PC-9 (cell line): ENCODE data around the gene PPM1H. TPM values are rescaled to one million over a fixed set of nuclear protein-coding genes. Genes with fewer than 3 reads are reported as not detected.
A peak's percentile ranks its signal among the peaks of the same experiment; 100 is the strongest.

Experiments used
- BruUV-seq: library from RNA; stranded (reverse); fragments of 400-500 nt; replicated peaks from 2 replicates; lab custom pipeline; 2021; lab: Mats Ljungman, UMichigan
- CTCF ChIA-PET: fragments of 300-600 bp; sonication (Branson Sonifier 250); formaldehyde crosslinking; loops from one replicate; lab custom pipeline; 2022; ENCODE audit warnings: antibody characterized with exemption; lab: Charles Lee
- POLR2A ChIA-PET: fragments of 300-600 bp; sonication (Branson Sonifier 250); formaldehyde crosslinking; loops from one replicate; lab custom pipeline; 2022; ENCODE audit warnings: antibody characterized with exemption; ENCODE audit not compliant: unreplicated experiment; lab: Charles Lee
- DNase-seq, 2 experiments: peaks; one replicate each; pipeline versions ENCODE4 v3.0.0 to v3.0.0-alpha.2; 2015 to 2022; ENCODE audit warnings: mixed read lengths in 1 of 2
- H2AFZ ChIP-seq: fragments of 200-600 bp; sonication (generic); 2 replicates; pipeline ENCODE4 v1.8.1; 2017; ENCODE audit warnings: antibody characterized with exemption
- H3F3A ChIP-seq: fragments of 200-600 bp; sonication (generic); 2 replicates; pipeline ENCODE4 v1.8.1; 2017; ENCODE audit warnings: antibody characterized with exemption, mild to moderate bottlenecking, low read depth; ENCODE audit not compliant: insufficient read depth
- H3K27ac ChIP-seq: fragments of 200-600 bp; sonication (generic); 2 replicates; pipeline ENCODE4 v1.6.1; 2016; ENCODE audit warnings: mixed run types
- H3K27me3 ChIP-seq: fragments of 200-600 bp; sonication (generic); 2 replicates; pipeline ENCODE4 v1.6.1; 2016; ENCODE audit warnings: low read depth, mixed run types; ENCODE audit not compliant: insufficient read depth
- H3K36me3 ChIP-seq: fragments of 200-600 bp; sonication (generic); 2 replicates; pipeline ENCODE4 v1.6.1; 2016; ENCODE audit warnings: low read depth, mixed run types
- H3K4me1 ChIP-seq: fragments of 200-600 bp; sonication (generic); replicated peaks from 2 replicates; pipeline ENCODE4 v1.6.1; 2016; ENCODE audit warnings: mixed run types; ENCODE audit not compliant: insufficient read depth
- H3K4me2 ChIP-seq: fragments of 200-600 bp; sonication (generic); 2 replicates; pipeline ENCODE4 v1.6.1; 2017; ENCODE audit warnings: mixed run types
- H3K4me3 ChIP-seq: fragments of 200-600 bp; sonication (generic); 2 replicates; pipeline ENCODE4 v1.6.1; 2016; ENCODE audit warnings: mixed run types
- H3K79me2 ChIP-seq: fragments of 200-600 bp; sonication (generic); 2 replicates; pipeline ENCODE4 v1.6.1; 2017; ENCODE audit warnings: low read depth, mixed run types
- H3K9me2 ChIP-seq: fragments of 200-600 bp; sonication (generic); 2 replicates; pipeline ENCODE4 v1.8.1; 2017; ENCODE audit warnings: mild to moderate bottlenecking; ENCODE audit not compliant: insufficient read depth
- H3K9me3 ChIP-seq: fragments of 200-600 bp; sonication (generic); 2 replicates; pipeline ENCODE4 v1.8.1; 2016; ENCODE audit warnings: low read depth; ENCODE audit not compliant: insufficient read depth
- H4K20me1 ChIP-seq: fragments of 200-600 bp; sonication (generic); 2 replicates; pipeline ENCODE4 v1.8.1; 2017; ENCODE audit not compliant: insufficient read depth
- CTCF ChIP-seq: fragments of 200-600 bp; sonication (generic); conservative IDR thresholded peaks from 2 replicates; pipeline ENCODE4 v1.6.1; 2017; ENCODE audit warnings: mixed run types, antibody characterized with exemption, mild to moderate bottlenecking, moderate library complexity
- EZH2 ChIP-seq: fragments of 200-600 bp; sonication (generic); IDR thresholded peaks from 2 replicates; pipeline ENCODE4 v1.8.0; 2017; ENCODE audit warnings: antibody characterized with exemption, low read depth
- intact Hi-C: fragments of 100-400 bp; cut with micrococcal nuclease; formaldehyde crosslinking; loops from one replicate; pipeline ENCODE4 v1.10.0; 2022; ENCODE audit not compliant: unreplicated experiment
- total RNA-seq: library from RNA; stranded (reverse); gene quantifications from 2 replicates; pipeline ENCODE4 v1.2.3, GENCODE V29; 2021

PPM1H gene
- total RNA-seq, 1 experiment from 2014 or later, result 11.4 TPM

- intact Hi-C loops, result no loop called here
- H3K27me3 ChIP-seq, result no peaks in the 10 kb centered on the region
- no peaks in the 10 kb centered on the region for H4K20me1 ChIP-seq
- H3K27ac ChIP-seq, result peak overlapping the region; percentile 96
- ChIA-PET POLR2A (no interaction called here), CTCF (interaction anchor here (0.5 kb wide), 1 partner anchor 96 kb away, joined by 3 read pairs; no protein-coding TSS in a partner anchor)
- H3K9me3 ChIP-seq, result no peaks in the 10 kb centered on the region
- H3K36me3 ChIP-seq, result 0 out of 2 replicates have a peak, but pooled peaks cover 4% of the 10 kb centered on the region
- H3K4me2 ChIP-seq, result no peak overlapping the region
- peaks cover 32% of the 10 kb centered on the region for H3F3A ChIP-seq
- peaks cover 4% of the 10 kb centered on the region; the same call in 1 of the 2 replicates for H3K79me2 ChIP-seq
- no peak for DNase-seq
- BruUV-seq, result no TSS peak
- TF ChIP-seq EZH2, result no peak
- H2AFZ ChIP-seq, result no peak overlapping the region
- no peaks in the 10 kb centered on the region for H3K9me2 ChIP-seq
- peaks cover 65% of the 10 kb centered on the region for H3K4me1 ChIP-seq
- H3K4me3 ChIP-seq, result no peak overlapping the region
These were observed 197.3 kb downstream of the PPM1H start for GRCh38 chr12:62737615-62738014.

GRCh38 chr12:62737188-62737587 lies 197.8 kb downstream of the PPM1H start:
- Histone ChIP-seq H3K4me3 (no peak overlapping the region), H3K27ac (peak overlapping the region; percentile 96), H3K4me1 (peaks cover 69% of the 10 kb centered on the region), H3K79me2 (peaks cover 4% of the 10 kb centered on the region; the same call in 1 of the 2 replicates), H2AFZ (no peak overlapping the region), H3K9me2 (no peaks in the 10 kb centered on the region), H4K20me1 (no peaks in the 10 kb centered on the region), H3K27me3 (no peaks in the 10 kb centered on the region), H3K4me2 (peak overlapping the region; percentile 18), H3K9me3 (no peaks in the 10 kb centered on the region), H3F3A (peaks cover 36% of the 10 kb centered on the region), H3K36me3 (0 out of 2 replicates have a peak, but pooled peaks cover under 1% of the 10 kb centered on the region)
- no TSS peak for BruUV-seq
- intact Hi-C loops, result no loop called here
- ChIA-PET CTCF (no interaction called here), POLR2A (no interaction called here)
- no peak for DNase-seq
- TF ChIP-seq EZH2 (no peak), CTCF (no peak)

GRCh38 chr12:62736596-62736995 lies 198.4 kb downstream of the PPM1H start:
- no peak for TF ChIP-seq EZH2
- no peak for TF ChIP-seq CTCF
- Histone ChIP-seq H3F3A (peaks cover 41% of the 10 kb centered on the region), H3K4me1 (peaks cover 75% of the 10 kb centered on the region), H3K4me2 (peak overlapping the region; percentile 18), H4K20me1 (no peaks in the 10 kb centered on the region), H2AFZ (no peak overlapping the region), H3K36me3 (no peaks in the 10 kb centered on the region), H3K27ac (peak overlapping the region; percentile 96), H3K4me3 (no peak overlapping the region), H3K79me2 (peaks cover 6% of the 10 kb centered on the region), H3K9me2 (no peaks in the 10 kb centered on the region), H3K9me3 (no peaks in the 10 kb centered on the region), H3K27me3 (no peaks in the 10 kb centered on the region)
- no TSS peak for BruUV-seq
- POLR2A ChIA-PET, result interaction anchor here (0.7 to 0.8 kb wide), 2 partner anchors 47 to 99 kb away, joined by 4 to 7 read pairs; no protein-coding TSS in a partner anchor
- CTCF ChIA-PET, result interaction anchor here (1.1 kb wide), 1 partner anchor 159 kb away, joined by 5 read pairs; no protein-coding TSS in a partner anchor
- DNase-seq, result peak in 1 of 2 experiments; percentile 90
- intact Hi-C loops, result no loop called here
